Left ventricle myocardium inferior (tissue), 1 donor: ENCODE results near the gene GPC2. TPM values are rescaled to one million over a fixed set of nuclear protein-coding genes. Genes with fewer than 3 reads are reported as not detected.
A peak's percentile ranks its signal among the peaks of the same experiment; 100 is the strongest.
"Not testable (repeated sequence)": the region's sequence is repeated elsewhere in the genome, so short reads cannot be mapped to it uniquely, and the experiment has no call there.

Source experiments
- DNase-seq: peaks from one replicate; pipeline ENCODE4 v3.0.0-alpha.2; 2020
- H3K27ac ChIP-seq: fragments of 200-600 bp; replicated peaks from 2 replicates; pipeline ENCODE4 v1.8.0; 2021
- H3K27me3 ChIP-seq: fragments of 200-600 bp; 2 replicates; pipeline ENCODE4 v1.8.0; 2021; ENCODE audit warnings: low read depth
- H3K36me3 ChIP-seq: fragments of 200-600 bp; 2 replicates; pipeline ENCODE4 v1.8.0; 2021
- H3K4me1 ChIP-seq: fragments of 200-600 bp; 2 replicates; pipeline ENCODE4 v1.8.0; 2021
- H3K4me3 ChIP-seq: fragments of 200-600 bp; 2 replicates; pipeline ENCODE4 v1.8.0; 2021; ENCODE audit warnings: mild to moderate bottlenecking, moderate library complexity
- H3K9me3 ChIP-seq: fragments of 200-600 bp; replicated peaks from 2 replicates; pipeline ENCODE4 v1.8.0; 2021
- intact Hi-C: fragments of 100-400 bp; cut with micrococcal nuclease; formaldehyde crosslinking; loops from one replicate; pipeline ENCODE4 v1.11.0; 2022
- total RNA-seq: library from RNA; stranded (reverse); fragmentation: NEBNext Ultra II Directional; extraction: Animal tissue kit (Norgen Biotek cat#: 25700); gene quantifications from one replicate; pipeline ENCODE4 v1.2.1, GENCODE V29; 2021
- TF ChIP-seq, protein P1 (sequence below): fragments of 200-600 bp; IDR thresholded peaks from 2 replicates; pipeline ENCODE4 v1.8.0; 2021; ENCODE audit warnings: antibody characterized with exemption, mild to moderate bottlenecking, borderline replicate concordance
- donor health status: DM: no; HTN: yes; CAD: no; lungs with severe emphysema.

The GPC2 gene
- total RNA-seq, 1 donor from 2014 or later: 0.25 TPM

DNA sequence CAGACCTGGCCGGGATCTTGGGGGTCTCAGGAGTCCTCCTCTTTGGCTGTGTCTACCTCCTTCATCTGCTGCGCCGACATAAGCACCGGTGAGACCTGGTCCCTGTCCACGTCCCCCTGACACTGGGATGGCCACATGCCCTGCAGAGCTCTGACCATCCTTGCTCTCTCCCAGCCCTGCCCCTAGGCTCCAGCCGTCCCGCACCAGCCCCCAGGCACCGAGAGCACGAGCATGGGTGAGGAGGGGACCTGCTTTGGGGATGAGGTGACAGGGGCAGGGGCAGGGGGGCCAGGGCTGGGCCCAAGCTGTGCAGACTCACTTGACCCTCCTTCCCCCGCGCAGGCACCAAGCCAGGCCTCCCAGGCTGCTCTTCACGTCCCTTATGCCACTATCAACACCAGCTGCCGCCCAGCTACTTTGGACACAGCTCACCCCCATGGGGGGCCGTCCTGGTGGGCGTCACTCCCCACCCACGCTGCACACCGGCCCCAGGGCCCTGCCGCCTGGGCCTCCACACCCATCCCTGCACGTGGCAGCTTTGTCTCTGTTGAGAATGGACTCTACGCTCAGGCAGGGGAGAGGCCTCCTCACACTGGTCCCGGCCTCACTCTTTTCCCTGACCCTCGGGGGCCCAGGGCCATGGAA, 43.5 kb upstream of the GPC2 start:
- intact Hi-C loops: no loop called here
- no peak for DNase-seq
- no peak overlapping the region for H3K4me3 ChIP-seq
- TF ChIP-seq, protein P1, sequence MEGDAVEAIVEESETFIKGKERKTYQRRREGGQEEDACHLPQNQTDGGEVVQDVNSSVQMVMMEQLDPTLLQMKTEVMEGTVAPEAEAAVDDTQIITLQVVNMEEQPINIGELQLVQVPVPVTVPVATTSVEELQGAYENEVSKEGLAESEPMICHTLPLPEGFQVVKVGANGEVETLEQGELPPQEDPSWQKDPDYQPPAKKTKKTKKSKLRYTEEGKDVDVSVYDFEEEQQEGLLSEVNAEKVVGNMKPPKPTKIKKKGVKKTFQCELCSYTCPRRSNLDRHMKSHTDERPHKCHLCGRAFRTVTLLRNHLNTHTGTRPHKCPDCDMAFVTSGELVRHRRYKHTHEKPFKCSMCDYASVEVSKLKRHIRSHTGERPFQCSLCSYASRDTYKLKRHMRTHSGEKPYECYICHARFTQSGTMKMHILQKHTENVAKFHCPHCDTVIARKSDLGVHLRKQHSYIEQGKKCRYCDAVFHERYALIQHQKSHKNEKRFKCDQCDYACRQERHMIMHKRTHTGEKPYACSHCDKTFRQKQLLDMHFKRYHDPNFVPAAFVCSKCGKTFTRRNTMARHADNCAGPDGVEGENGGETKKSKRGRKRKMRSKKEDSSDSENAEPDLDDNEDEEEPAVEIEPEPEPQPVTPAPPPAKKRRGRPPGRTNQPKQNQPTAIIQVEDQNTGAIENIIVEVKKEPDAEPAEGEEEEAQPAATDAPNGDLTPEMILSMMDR: no peak
- H3K9me3 ChIP-seq: no peaks in the 10 kb centered on the region
- no peaks in the 10 kb centered on the region for H3K27me3 ChIP-seq
- peaks cover 24% of the 10 kb centered on the region for H3K36me3 ChIP-seq
- H3K27ac ChIP-seq: no peak overlapping the region
- H3K4me1 ChIP-seq: peaks cover 7% of the 10 kb centered on the region

DNA sequence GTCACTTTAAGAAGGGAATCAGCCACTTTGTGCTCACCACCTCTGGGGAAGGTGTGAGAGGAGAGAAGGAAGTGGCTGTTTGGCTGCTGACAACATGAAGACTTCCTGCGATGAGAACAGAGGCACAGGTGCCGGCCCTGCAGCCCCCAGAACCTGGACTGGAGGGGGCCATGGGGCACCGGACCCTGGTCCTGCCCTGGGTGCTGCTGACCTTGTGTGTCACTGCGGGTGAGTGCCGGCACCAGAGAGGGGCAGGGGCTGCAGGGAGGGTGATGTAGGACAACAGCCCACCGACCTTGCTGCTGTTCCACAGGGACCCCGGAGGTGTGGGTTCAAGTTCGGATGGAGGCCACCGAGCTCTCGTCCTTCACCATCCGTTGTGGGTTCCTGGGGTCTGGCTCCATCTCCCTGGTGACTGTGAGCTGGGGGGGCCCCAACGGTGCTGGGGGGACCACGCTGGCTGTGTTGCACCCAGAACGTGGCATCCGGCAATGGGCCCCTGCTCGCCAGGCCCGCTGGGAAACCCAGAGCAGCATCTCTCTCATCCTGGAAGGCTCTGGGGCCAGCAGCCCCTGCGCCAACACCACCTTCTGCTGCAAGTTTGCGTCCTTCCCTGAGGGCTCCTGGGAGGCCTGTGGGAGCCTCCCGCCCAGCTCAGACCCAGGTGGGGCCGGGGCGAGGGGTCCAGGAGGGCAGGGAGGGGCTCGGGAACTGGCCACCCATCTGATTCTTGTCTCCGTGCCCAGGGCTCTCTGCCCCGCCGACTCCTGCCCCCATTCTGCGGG, 42.8 kb upstream of the GPC2 start, which contains the start of gene PVRIG:
Gene PVRIG, plus strand, starts transcription at position 149 of the 785 bp plus-strand sequence. Its CDS starts 22 bp downstream, at position 171.
- H3K9me3 ChIP-seq, H3K27ac ChIP-seq, H3K4me3 ChIP-seq, H3K27me3 ChIP-seq, DNase-seq: not testable (repeated sequence)
- intact Hi-C loops: loop anchor here (5.0 kb wide), 1 partner anchor 88 kb away; no protein-coding TSS in a partner anchor
- H3K36me3 ChIP-seq: peaks cover 24% of the 10 kb centered on the region
- H3K4me1 ChIP-seq: peaks cover 10% of the 10 kb centered on the region

DNA sequence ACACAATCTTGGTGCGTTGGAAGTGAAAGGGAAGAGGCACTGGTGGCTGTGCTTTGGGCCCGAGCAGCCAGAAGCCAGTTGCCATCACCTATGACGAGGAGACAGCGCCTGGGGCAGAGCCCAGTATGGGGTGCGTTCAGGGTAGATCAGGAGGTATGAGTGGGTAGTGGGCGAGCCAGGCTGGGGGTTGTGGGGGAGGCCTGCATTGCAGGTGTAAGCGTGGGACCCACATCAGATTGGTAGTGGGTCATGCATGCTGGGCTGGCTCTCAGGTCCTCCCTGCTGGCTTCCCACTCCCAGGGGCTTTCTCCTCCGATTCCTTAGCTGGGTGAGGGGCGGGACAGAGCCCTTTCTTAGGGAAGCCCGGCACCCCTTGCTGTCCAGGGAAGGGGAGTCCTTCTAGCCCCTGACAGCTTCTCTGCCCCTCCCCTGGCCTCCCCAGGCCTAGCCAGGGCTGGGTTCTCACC, 42.1 kb upstream of the GPC2 start:
- H3K9me3 ChIP-seq: no peaks in the 10 kb centered on the region
- H3K27me3 ChIP-seq: no peaks in the 10 kb centered on the region
- H3K4me1 ChIP-seq: peaks cover 10% of the 10 kb centered on the region
- H3K4me3 ChIP-seq: no peak overlapping the region
- DNase-seq: no peak
- intact Hi-C loops: loop anchor here (5.0 kb wide), 1 partner anchor 87 kb away; no protein-coding TSS in a partner anchor
- TF ChIP-seq, protein P1: no peak
- no peak overlapping the region for H3K27ac ChIP-seq
- H3K36me3 ChIP-seq: peaks cover 24% of the 10 kb centered on the region

DNA sequence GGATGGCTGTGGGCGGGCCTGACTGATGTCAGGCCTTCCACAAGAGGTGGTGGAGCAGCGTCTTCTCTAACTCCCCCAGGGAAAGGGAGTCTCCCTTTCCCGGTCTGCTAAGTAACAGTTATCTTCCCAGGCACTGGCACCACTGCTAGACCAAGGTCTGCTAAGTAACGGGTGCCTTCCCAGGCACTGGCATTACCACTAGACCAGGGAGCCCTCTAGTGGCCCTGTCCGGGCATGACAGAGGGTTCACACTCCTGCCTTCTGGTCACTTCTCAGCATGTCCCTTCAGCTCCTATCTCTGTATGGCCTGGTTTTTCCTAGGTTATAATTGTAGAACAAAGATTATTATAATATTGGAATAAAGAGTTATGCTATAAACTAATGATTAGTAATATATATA, 40.8 kb upstream of the GPC2 start:
- H3K36me3 ChIP-seq: peaks cover 20% of the 10 kb centered on the region
- H3K4me1 ChIP-seq: peaks cover 10% of the 10 kb centered on the region
- intact Hi-C loops: loop anchor here (5.0 kb wide), 1 partner anchor 86 kb away; no protein-coding TSS in a partner anchor
- not testable (repeated sequence) for H3K4me3 ChIP-seq, H3K27ac ChIP-seq, H3K27me3 ChIP-seq, H3K9me3 ChIP-seq
- DNase-seq: peak; percentile 87
- TF ChIP-seq, protein P1: peak; percentile 67

DNA sequence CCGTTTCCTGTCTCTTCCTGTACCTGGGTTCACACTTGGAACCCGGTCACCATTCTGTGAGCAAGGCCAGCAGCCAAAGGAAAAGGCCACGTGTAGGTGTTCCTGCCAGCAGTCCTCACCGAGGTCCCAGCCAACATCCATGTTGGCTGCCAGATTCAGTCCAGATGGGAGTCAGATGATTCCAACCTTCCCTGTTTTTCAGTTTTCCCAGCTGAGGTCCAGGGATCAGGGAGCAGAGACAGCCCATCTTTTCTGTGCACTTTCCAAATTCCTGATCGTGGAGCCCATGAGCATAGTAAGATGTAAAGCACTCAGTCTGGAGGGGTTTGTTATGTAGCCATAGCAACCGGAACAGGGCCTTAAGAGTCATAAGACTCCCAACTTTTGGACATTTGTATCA, 38.7 kb upstream of the GPC2 start:
- Histone ChIP-seq H3K4me3 (no peak overlapping the region), H3K9me3 (no peaks in the 10 kb centered on the region), H3K4me1 (peaks cover 10% of the 10 kb centered on the region), H3K36me3 (peaks cover 3% of the 10 kb centered on the region), H3K27me3 (no peaks in the 10 kb centered on the region), H3K27ac (peak overlapping the region; percentile 36)
- TF ChIP-seq, protein P1: no peak
- intact Hi-C loops: loop anchor here (5.0 kb wide), 1 partner anchor 84 kb away; no protein-coding TSS in a partner anchor
- DNase-seq: peak; percentile 50

DNA sequence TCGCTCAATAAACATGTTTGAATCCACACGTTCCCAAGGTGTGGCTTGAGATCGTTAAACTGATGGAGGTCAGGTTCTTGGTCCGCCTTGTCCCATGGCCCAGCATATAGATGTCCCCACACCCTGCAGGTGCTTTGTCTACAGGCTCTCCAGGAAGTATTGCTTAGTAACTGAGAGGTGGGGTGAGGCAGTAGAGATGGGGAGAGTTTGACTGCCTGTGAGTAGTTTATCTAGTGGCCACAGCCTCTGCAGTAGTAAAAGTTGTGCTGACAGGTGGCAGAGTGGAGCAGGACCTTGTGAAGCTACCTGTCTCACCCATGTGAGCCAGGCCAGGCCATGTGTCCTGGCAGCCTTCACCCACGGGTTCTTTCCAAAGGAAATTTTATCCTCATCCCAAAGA, 37.2 kb upstream of the GPC2 start:
- peaks cover 10% of the 10 kb centered on the region for H3K4me1 ChIP-seq
- intact Hi-C loops, H3K27ac ChIP-seq, H3K27me3 ChIP-seq, H3K4me3 ChIP-seq, H3K9me3 ChIP-seq, H3K36me3 ChIP-seq, DNase-seq: not testable (repeated sequence)
